GM12865 (cell line): ENCODE data around the gene TSPAN17.
A peak's percentile ranks its signal among the peaks of the same experiment; 100 is the strongest.

ENCODE experiments used
- DNase-seq: peaks from one replicate; pipeline ENCODE4 v3.0.0; 2010; ENCODE audit warnings: low read depth
- H3K4me3 ChIP-seq: 2 replicates; pipeline ENCODE4 v1.5.1; 2011; ENCODE audit warnings: mild to moderate bottlenecking, low read depth, low read length, control low read depth
- TF ChIP-seq, protein P1 (sequence below): IDR thresholded peaks from 2 replicates; pipeline ENCODE4 v1.5.1; 2011; ENCODE audit warnings: low read length, control low read depth, low read depth, inconsistent platforms; ENCODE audit not compliant: insufficient read depth; ENCODE audit errors: missing control alignments

Gene TSPAN17

DNA sequence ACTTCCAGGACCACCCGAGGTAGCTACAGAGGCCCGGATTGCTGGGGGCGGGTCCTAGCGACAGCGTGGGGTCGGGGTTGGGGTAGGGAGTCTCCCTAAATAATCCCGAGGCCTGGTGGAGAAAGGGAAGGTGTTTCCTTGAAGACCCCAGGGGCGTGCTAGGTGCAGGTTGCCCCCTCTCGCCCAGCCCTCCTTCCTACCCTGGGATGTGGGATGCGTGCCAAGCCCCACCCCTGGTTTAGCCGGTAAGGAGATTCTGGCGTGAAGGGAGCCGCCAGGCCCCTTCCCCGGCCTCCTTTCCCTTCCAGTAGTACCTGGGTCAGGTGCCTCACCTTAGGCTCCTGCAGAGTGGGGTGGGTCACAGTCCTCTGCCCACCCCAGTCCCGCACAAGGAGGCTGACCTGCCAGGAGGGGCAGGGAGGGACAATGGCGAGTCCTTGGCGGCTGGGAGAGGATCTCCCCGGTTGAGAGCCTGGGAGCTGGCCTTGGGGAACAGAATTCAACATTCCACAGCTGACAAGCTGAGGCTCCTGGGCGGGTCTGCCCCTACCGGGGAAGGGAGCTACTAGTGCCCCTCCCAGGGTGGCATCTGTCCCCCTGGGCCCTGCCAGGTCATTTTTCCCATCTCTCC is 674 bp downstream of the TSPAN17 start:
- no peak for DNase-seq
- H3K4me3 ChIP-seq, result peak overlapping the region; percentile 84
- TF ChIP-seq, protein P1, sequence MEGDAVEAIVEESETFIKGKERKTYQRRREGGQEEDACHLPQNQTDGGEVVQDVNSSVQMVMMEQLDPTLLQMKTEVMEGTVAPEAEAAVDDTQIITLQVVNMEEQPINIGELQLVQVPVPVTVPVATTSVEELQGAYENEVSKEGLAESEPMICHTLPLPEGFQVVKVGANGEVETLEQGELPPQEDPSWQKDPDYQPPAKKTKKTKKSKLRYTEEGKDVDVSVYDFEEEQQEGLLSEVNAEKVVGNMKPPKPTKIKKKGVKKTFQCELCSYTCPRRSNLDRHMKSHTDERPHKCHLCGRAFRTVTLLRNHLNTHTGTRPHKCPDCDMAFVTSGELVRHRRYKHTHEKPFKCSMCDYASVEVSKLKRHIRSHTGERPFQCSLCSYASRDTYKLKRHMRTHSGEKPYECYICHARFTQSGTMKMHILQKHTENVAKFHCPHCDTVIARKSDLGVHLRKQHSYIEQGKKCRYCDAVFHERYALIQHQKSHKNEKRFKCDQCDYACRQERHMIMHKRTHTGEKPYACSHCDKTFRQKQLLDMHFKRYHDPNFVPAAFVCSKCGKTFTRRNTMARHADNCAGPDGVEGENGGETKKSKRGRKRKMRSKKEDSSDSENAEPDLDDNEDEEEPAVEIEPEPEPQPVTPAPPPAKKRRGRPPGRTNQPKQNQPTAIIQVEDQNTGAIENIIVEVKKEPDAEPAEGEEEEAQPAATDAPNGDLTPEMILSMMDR, result no peak

DNA sequence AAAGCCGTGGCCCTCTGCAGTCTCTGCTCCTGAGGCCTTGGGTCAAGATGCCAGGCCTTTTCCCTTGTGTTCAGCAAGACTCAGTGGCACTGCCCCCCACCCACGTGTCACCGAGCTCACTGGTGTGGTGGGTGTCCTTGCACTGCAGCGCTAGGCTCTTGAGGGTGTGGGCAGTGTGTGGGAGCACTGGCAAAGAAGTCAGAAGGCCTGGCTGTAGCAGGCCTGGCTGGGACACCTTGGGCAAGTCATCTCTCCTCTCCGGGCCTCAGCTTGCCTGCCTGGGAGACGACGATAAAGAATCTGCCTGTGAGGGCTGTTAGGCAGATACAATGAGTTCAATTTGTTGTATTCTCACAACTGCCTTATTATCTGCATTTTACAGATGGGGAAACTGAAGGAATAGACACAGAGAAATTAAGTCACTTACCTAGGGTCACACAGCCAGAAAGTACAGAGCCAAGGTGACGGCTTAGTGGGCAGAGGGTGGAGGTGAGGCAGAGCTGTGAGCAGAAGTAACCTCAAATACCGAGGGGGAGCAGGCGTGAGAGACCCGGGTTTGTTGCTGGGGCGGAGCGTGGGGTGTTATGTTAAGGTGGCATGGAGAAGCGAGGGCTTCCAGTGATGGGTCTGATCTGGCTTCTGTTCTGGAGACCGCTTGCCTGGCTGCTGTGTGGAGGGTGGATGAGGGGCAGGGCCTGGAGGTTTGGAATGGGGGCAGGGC is 1.4 kb downstream of the TSPAN17 start:
- H3K4me3 ChIP-seq, result no peak overlapping the region
- TF ChIP-seq, protein P1, result no peak
- no peak for DNase-seq

GRCh38 chr5:176650354-176650884 is 3.1 kb downstream of the TSPAN17 start:
- DNase-seq, result no peak
- TF ChIP-seq, protein P1, result no peak
- H3K4me3 ChIP-seq, result no peak overlapping the region

- no peak overlapping the region for H3K4me3 ChIP-seq
- no peak for DNase-seq
- TF ChIP-seq, protein P1, result no peak
These were observed 4.2 kb downstream of the TSPAN17 start for GRCh38 chr5:176651472-176651980.

DNA sequence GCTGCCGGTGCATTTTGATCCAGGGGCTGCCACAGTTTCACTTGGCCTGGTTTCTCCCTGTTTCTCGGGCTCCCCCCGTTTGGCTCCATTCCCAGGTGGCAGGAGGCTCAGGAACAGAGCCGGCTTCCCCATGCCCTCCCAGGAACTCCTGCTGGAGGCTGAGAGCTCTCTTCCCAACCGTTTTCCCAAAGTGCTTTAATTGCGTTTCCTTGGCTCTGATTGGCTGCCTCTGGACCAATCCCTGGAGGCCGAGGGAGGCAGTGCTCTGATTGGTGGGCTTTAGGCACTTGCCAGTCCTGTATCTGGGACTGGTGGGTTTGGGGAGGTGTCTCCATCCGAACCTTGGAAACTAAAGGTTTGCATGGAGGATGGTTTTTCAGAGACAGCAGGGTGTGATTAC is 4.9 kb downstream of the TSPAN17 start:
- H3K4me3 ChIP-seq, result no peak overlapping the region
- DNase-seq, result no peak
- TF ChIP-seq, protein P1, result no peak

DNA sequence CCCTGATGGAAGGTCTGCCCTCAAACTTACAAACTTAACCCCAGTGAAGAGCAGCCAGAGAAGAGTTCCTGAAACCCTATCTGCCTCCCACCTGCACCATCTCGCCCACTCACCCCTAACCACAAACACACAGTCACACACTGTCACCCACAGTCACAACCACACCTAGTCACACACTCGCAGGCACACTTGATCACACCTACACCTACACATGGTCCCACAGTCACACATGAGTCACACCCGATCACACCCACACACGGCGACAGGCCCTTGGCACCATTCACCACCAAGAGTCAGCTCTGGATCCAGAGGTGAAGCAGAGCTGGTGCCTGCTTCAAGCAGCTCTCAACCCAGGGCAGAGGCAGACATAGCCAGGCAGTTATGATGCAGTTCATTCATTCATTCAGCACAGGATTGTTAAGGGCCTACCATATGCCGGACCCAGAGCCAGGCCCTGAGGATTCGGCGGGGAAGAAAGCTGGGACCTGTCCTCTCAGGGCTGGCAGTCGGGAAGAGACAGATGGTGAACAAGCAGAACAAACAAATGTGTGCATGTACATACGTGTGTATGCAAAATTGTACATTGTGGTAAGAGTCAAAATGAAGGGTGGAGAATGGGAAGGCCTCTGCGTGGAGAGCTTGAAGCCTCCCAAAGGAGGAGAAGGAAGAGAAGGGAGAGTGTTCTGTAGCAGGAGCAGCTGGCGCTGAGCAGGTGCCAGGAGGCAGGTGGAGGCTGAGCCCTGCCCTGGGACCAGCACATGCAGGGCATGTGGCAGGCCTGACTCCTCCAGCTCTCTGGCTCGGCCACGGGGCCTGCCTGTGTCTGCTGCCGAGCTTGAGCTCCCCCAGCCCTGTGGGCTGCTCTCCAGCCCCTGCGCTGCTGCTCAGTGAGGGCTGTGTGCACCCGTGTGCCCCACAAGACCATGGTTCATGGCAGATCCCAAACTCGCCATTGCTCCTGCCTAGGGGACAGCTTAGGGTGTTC is 6.4 kb downstream of the TSPAN17 start:
- DNase-seq, result peak; percentile 26
- TF ChIP-seq, protein P1, result no peak
- H3K4me3 ChIP-seq, result no peak overlapping the region
